Measurements from ENCODE around the gene PARD3B. TPM values are rescaled to one million over a fixed set of nuclear protein-coding genes. Genes with fewer than 3 reads are reported as not detected.
A peak's percentile ranks its signal among the peaks of the same experiment; 100 is the strongest.

Gene PARD3B
- total RNA-seq, 1 donor = 53.1 TPM

GRCh38 chr2:205571360-205571959 lies 1026.2 kb downstream of the PARD3B start:
- TF ChIP-seq CTCF (IDR thresholded peaks at IDR 0.05; ENCODE audit: insufficient read depth, low read depth, low read length) = no peak
- H3K4me3 ChIP-seq (ENCODE audit: low read depth, low read length) = no peak overlapping the region
- DNase-seq (ENCODE audit: low read depth) = peak; percentile 50

GRCh38 chr2:205574001-205574400 lies 1028.7 kb downstream of the PARD3B start:
- TF ChIP-seq CTCF (IDR thresholded peaks at IDR 0.05; ENCODE audit: insufficient read depth, low read depth, low read length) = no peak
- DNase-seq (ENCODE audit: low read depth) = peak; percentile 48
- no peak overlapping the region for H3K4me3 ChIP-seq (ENCODE audit: low read depth, low read length)

- no peak for TF ChIP-seq CTCF (IDR thresholded peaks at IDR 0.05; ENCODE audit: insufficient read depth, low read depth, low read length)
- DNase-seq (ENCODE audit: low read depth) = no peak
- no peak overlapping the region for H3K4me3 ChIP-seq (ENCODE audit: low read depth, low read length)
These were observed 1034.1 kb downstream of the PARD3B start for GRCh38 chr2:205579335-205579734.

GRCh38 chr2:205580212-205580987 lies 1035.1 kb downstream of the PARD3B start:
- no peak for TF ChIP-seq CTCF (IDR thresholded peaks at IDR 0.05; ENCODE audit: insufficient read depth, low read depth, low read length)

GRCh38 chr2:205582366-205582765 lies 1037.1 kb downstream of the PARD3B start:
- no peak for DNase-seq (ENCODE audit: low read depth)
- TF ChIP-seq CTCF (IDR thresholded peaks at IDR 0.05; ENCODE audit: insufficient read depth, low read depth, low read length) = no peak

More at GRCh38 chr2:205580212-205580987, 1035.1 kb downstream of the PARD3B start:
- DNase-seq (ENCODE audit: low read depth) = peak; percentile 42
- no peak overlapping the region for H3K4me3 ChIP-seq (ENCODE audit: low read depth, low read length)

GRCh38 chr2:205585449-205586383 lies 1040.4 kb downstream of the PARD3B start:
- DNase-seq (ENCODE audit: low read depth) = no peak
- no peak for TF ChIP-seq CTCF (IDR thresholded peaks at IDR 0.05; ENCODE audit: insufficient read depth, low read depth, low read length)
- no peak overlapping the region for H3K4me3 ChIP-seq (ENCODE audit: low read depth, low read length)

More at GRCh38 chr2:205582366-205582765, 1037.1 kb downstream of the PARD3B start:
- no peak overlapping the region for H3K4me3 ChIP-seq (ENCODE audit: low read depth, low read length)
